ENCODE data around the gene RNFT2. TPM values are rescaled to one million over a fixed set of nuclear protein-coding genes. Genes with fewer than 3 reads are reported as not detected.

The RNFT2 gene
- total RNA-seq, 1 experiment from 2014 or later: 12.3 TPM

DNA sequence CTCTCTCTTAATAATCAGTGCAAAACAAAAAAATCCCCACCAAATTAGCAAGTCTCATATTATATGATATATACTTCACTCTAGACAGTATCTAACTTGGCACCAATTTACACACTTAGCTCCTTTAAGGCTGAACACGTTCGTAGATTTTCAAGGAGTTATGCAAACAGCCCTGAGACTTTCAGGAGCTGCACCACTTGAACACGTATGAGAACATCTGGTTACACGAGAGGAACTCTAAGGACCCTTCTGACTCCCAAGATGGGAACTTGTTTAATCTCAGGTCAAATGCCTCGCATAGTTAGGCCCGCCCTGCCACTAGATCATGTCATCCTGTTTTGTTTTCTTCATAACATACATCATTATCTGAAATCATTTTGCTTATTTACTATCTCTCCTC, 10.2 kb upstream of the RNFT2 start:
- Histone ChIP-seq H3K4me3 (ENCODE audit: low read depth in 2 of 2, low read length in 2 of 2) (no peak overlapping the region), H3K4me1 (ENCODE audit: control insufficient read depth, insufficient read depth, low read length) (peaks cover 9% of the 10 kb centered on the region), H3K27me3 (ENCODE audit: control insufficient read depth, insufficient read depth, low read length) (no peaks in the 10 kb centered on the region), H3K9me3 (ENCODE audit: control insufficient read depth, insufficient read depth, low read depth, low read length) (no peaks in the 10 kb centered on the region), H3K27ac (ENCODE audit: low read length) (no peak overlapping the region), H3K36me3 (ENCODE audit: control insufficient read depth, insufficient read depth, low read length) (no peaks in the 10 kb centered on the region)
- TF ChIP-seq, protein P1, sequence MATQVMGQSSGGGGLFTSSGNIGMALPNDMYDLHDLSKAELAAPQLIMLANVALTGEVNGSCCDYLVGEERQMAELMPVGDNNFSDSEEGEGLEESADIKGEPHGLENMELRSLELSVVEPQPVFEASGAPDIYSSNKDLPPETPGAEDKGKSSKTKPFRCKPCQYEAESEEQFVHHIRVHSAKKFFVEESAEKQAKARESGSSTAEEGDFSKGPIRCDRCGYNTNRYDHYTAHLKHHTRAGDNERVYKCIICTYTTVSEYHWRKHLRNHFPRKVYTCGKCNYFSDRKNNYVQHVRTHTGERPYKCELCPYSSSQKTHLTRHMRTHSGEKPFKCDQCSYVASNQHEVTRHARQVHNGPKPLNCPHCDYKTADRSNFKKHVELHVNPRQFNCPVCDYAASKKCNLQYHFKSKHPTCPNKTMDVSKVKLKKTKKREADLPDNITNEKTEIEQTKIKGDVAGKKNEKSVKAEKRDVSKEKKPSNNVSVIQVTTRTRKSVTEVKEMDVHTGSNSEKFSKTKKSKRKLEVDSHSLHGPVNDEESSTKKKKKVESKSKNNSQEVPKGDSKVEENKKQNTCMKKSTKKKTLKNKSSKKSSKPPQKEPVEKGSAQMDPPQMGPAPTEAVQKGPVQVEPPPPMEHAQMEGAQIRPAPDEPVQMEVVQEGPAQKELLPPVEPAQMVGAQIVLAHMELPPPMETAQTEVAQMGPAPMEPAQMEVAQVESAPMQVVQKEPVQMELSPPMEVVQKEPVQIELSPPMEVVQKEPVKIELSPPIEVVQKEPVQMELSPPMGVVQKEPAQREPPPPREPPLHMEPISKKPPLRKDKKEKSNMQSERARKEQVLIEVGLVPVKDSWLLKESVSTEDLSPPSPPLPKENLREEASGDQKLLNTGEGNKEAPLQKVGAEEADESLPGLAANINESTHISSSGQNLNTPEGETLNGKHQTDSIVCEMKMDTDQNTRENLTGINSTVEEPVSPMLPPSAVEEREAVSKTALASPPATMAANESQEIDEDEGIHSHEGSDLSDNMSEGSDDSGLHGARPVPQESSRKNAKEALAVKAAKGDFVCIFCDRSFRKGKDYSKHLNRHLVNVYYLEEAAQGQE (IDR thresholded peaks at IDR 0.05; ENCODE audit: insufficient read depth in 1 of 2, low read depth in 2 of 2, low read length in 1 of 2): no peak
- no peak for TF ChIP-seq POLR2AphosphoS5 (IDR thresholded peaks at IDR 0.05; ENCODE audit: low read depth, low read length)
- no peak for TF ChIP-seq TCF7L2 (IDR thresholded peaks at IDR 0.05; ENCODE audit: low read depth, low read length)
- TF ChIP-seq SIN3A (IDR thresholded peaks at IDR 0.05; ENCODE audit: borderline replicate concordance, insufficient read depth, low read depth, low read length): no peak
- TF ChIP-seq, protein P2, sequence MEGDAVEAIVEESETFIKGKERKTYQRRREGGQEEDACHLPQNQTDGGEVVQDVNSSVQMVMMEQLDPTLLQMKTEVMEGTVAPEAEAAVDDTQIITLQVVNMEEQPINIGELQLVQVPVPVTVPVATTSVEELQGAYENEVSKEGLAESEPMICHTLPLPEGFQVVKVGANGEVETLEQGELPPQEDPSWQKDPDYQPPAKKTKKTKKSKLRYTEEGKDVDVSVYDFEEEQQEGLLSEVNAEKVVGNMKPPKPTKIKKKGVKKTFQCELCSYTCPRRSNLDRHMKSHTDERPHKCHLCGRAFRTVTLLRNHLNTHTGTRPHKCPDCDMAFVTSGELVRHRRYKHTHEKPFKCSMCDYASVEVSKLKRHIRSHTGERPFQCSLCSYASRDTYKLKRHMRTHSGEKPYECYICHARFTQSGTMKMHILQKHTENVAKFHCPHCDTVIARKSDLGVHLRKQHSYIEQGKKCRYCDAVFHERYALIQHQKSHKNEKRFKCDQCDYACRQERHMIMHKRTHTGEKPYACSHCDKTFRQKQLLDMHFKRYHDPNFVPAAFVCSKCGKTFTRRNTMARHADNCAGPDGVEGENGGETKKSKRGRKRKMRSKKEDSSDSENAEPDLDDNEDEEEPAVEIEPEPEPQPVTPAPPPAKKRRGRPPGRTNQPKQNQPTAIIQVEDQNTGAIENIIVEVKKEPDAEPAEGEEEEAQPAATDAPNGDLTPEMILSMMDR (IDR thresholded peaks at IDR 0.05): no peak
- ATAC-seq: no peak
- ChIA-PET POLR2A (no interaction called here), CTCF (no interaction called here)
- BruUV-seq (replicated peaks): no TSS peak
- in situ Hi-C loops (cut with HindIII; ENCODE audit: low pct_unique_long_range_greater_than_20kb, low sequenced_read_pairs) (no loop called here), intact Hi-C loops (cut with micrococcal nuclease; ENCODE audit: unreplicated experiment) (no loop called here)
- no peak for DNase-seq (ENCODE audit: low read depth, low spot score)

DNA sequence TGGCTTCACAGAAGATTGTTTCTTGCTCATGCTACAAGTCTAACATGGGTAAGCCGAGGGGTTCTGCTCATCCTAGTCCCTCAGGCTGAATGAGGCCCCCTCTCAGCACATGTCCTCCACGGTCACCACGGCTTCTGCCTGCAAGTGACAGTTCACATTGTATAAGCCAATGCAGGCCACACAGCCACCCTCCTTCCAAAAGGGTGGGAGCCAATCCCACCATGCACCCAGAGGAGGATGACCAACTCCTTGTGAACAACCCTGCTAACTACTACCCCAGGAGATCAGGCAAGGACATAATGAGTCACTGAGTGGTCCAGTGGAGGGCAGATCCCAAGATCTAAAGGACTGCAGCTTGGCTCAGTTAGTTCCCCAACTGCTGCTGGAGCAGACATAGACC, 6.3 kb upstream of the RNFT2 start:
- intact Hi-C loops (cut with micrococcal nuclease; ENCODE audit: unreplicated experiment) (loop anchor here (10.0 kb wide), 1 partner anchor 153 kb away; the partner anchor contains the start of gene HRK), in situ Hi-C loops (cut with HindIII; ENCODE audit: low pct_unique_long_range_greater_than_20kb, low sequenced_read_pairs) (no loop called here)
- TF ChIP-seq TCF7L2 (IDR thresholded peaks at IDR 0.05; ENCODE audit: low read depth, low read length): no peak
- no peak for TF ChIP-seq SIN3A (IDR thresholded peaks at IDR 0.05; ENCODE audit: borderline replicate concordance, insufficient read depth, low read depth, low read length)
- TF ChIP-seq POLR2AphosphoS5 (IDR thresholded peaks at IDR 0.05; ENCODE audit: low read depth, low read length): no peak
- ATAC-seq (no peak; the same call in 1 of the 2 replicates), DNase-seq (ENCODE audit: low read depth, low spot score) (no peak)
- Histone ChIP-seq H3K36me3 (ENCODE audit: control insufficient read depth, insufficient read depth, low read length) (no peaks in the 10 kb centered on the region), H3K9me3 (ENCODE audit: control insufficient read depth, insufficient read depth, low read depth, low read length) (no peaks in the 10 kb centered on the region), H3K4me3 (ENCODE audit: low read depth in 2 of 2, low read length in 2 of 2) (no peak overlapping the region), H3K4me1 (ENCODE audit: control insufficient read depth, insufficient read depth, low read length) (peaks cover 16% of the 10 kb centered on the region), H3K27ac (ENCODE audit: low read length) (no peak overlapping the region), H3K27me3 (ENCODE audit: control insufficient read depth, insufficient read depth, low read length) (no peaks in the 10 kb centered on the region)
- BruUV-seq (replicated peaks): no TSS peak
- ChIA-PET CTCF (no interaction called here), POLR2A (no interaction called here)

DNA sequence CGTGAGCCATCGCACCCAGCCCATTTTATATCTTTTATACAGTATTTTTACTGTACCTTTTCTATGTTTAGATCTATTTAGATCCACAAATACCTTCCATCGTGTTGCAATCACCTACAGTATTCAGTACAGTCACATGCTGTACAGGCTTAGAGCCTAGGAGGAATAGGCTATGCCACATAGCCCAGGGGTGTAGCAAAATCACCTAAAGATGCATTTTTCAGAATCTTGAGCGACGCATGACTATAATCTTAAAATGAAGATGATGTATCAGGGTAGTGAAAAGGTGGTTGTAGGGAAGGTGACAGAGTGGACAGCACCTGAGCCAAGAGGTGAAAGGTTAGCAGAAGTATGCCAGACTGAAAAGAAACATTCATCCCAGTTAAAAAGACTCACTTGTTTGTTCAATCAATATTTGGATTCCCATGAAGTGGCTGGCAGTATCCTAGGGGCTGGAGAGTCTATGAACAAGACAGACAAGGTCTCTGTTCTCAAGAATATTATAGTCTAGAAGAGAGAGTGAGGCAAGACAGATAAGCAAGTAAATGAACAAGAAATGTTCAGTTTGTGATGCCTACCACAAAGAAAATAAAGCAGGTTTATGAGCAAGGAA, 3.9 kb upstream of the RNFT2 start:
- no TSS peak for BruUV-seq (replicated peaks)

More for the DNA sequence above, 3.9 kb upstream of the RNFT2 start:
- H3K27ac ChIP-seq (ENCODE audit: low read length): no peak overlapping the region
- POLR2A ChIA-PET: no interaction called here
- H3K4me3 ChIP-seq (ENCODE audit: low read depth in 2 of 2, low read length in 2 of 2): no peak overlapping the region
- CTCF ChIA-PET: no interaction called here
- DNase-seq (ENCODE audit: low read depth, low spot score): no peak
- no peaks in the 10 kb centered on the region for H3K27me3 ChIP-seq (ENCODE audit: control insufficient read depth, insufficient read depth, low read length)
- peaks cover 2% of the 10 kb centered on the region; the same call in 1 of the 2 replicates for H3K36me3 ChIP-seq (ENCODE audit: control insufficient read depth, insufficient read depth, low read length)
- TF ChIP-seq SIN3A (IDR thresholded peaks at IDR 0.05; ENCODE audit: borderline replicate concordance, insufficient read depth, low read depth, low read length): no peak
- TF ChIP-seq, protein P2 (IDR thresholded peaks at IDR 0.05): no peak
- TF ChIP-seq, protein P1 (IDR thresholded peaks at IDR 0.05; ENCODE audit: insufficient read depth in 1 of 2, low read depth in 2 of 2, low read length in 1 of 2): no peak
- no peak for TF ChIP-seq TCF7L2 (IDR thresholded peaks at IDR 0.05; ENCODE audit: low read depth, low read length)
- TF ChIP-seq POLR2AphosphoS5 (IDR thresholded peaks at IDR 0.05; ENCODE audit: low read depth, low read length): no peak
- ATAC-seq: no peak
- peaks cover 17% of the 10 kb centered on the region for H3K4me1 ChIP-seq (ENCODE audit: control insufficient read depth, insufficient read depth, low read length)
- H3K9me3 ChIP-seq (ENCODE audit: control insufficient read depth, insufficient read depth, low read depth, low read length): no peaks in the 10 kb centered on the region
- in situ Hi-C loops (cut with HindIII; ENCODE audit: low pct_unique_long_range_greater_than_20kb, low sequenced_read_pairs) (no loop called here), intact Hi-C loops (cut with micrococcal nuclease; ENCODE audit: unreplicated experiment) (loop anchor here (10.0 kb wide), 1 partner anchor 151 kb away; the partner anchor contains the start of gene HRK)

Measured in Panc1 (cell line).